Endothelial cell of umbilical vein (primary cell): ENCODE data around the gene PEMT. TPM values are rescaled to one million over a fixed set of nuclear protein-coding genes. Genes with fewer than 3 reads are reported as not detected.

Source experiments
- BruUV-seq: library from RNA; stranded (reverse); fragments of 400-500 nt; replicated peaks from 2 replicates; lab custom pipeline; 2021; lab: Mats Ljungman, UMichigan
- CTCF ChIA-PET: fragments of 300-600, 350-600 bp; sonication (Branson Sonifier 250); formaldehyde crosslinking; loops from one replicate; lab custom pipeline; 2021; ENCODE audit warnings: antibody characterized with exemption, inconsistent platforms; lab: Charles Lee
- POLR2A ChIA-PET: fragments of 300-600, 350-600 bp; sonication (Branson Sonifier 250); formaldehyde crosslinking; loops from one replicate; lab custom pipeline; 2021; ENCODE audit warnings: antibody characterized with exemption, inconsistent platforms; lab: Charles Lee
- DNase-seq: peaks from one replicate; pipeline ENCODE4 v3.0.0-alpha.2; 2011; ENCODE audit warnings: low read depth, low spot score
- FAIRE-seq: peaks from 2 replicates; lab custom pipeline; 2011; peaks lifted over from hg19 to GRCh38; lab: Jason Lieb, UNC
- H2AFZ ChIP-seq: 2 replicates; pipeline ENCODE4 v1.6.0; 2012; ENCODE audit warnings: low read depth, low read length, control low read depth, inconsistent platforms
- H3K27ac ChIP-seq: 2 replicates; pipeline ENCODE4 v1.5.1; 2011; ENCODE audit warnings: low read depth, mild to moderate bottlenecking, control low read depth, low read length, moderate library complexity; ENCODE audit not compliant: insufficient read depth
- H3K27me3 ChIP-seq, 2 experiments: 2 replicates each; pipeline versions ENCODE4 v1.6.0 to v1.6.1; 2011; ENCODE audit warnings: low read length in 2 of 2, mixed read lengths in 1 of 2; ENCODE audit not compliant: control insufficient read depth in 2 of 2, insufficient read depth in 2 of 2
- H3K36me3 ChIP-seq, 2 experiments: 2 replicates in 1 of 2; 3 replicates in 1 of 2; pipeline ENCODE4 v1.5.1; 2011; ENCODE audit warnings: low read length in 2 of 2, mild to moderate bottlenecking in 1 of 2, moderate library complexity in 1 of 2; ENCODE audit not compliant: control insufficient read depth in 2 of 2, insufficient read depth in 2 of 2; ENCODE audit errors: extremely low read depth in 1 of 2
- H3K4me1 ChIP-seq: 3 replicates; pipeline ENCODE4 v1.5.1; 2011; ENCODE audit warnings: mild to moderate bottlenecking, low read length; ENCODE audit not compliant: control insufficient read depth, insufficient read depth; ENCODE audit errors: extremely low read depth
- H3K4me2 ChIP-seq: 2 replicates; pipeline ENCODE4 v1.6.1; 2011; ENCODE audit warnings: low read length, control low read depth, mixed read lengths; ENCODE audit not compliant: insufficient read depth
- H3K4me3 ChIP-seq, 3 experiments: fragments of 200-600 bp in 1 of 3; sonication (generic), shearing (Covaris generic) in 1 of 3; replicated peaks in 1 of 3; 2 replicates each; pipeline ENCODE4 v1.5.1; 2011 to 2016; ENCODE audit warnings: control low read depth in 3 of 3, low read length in 3 of 3, mild to moderate bottlenecking in 2 of 3, inconsistent platforms in 1 of 3, low read depth in 1 of 3, moderate library complexity in 1 of 3; ENCODE audit not compliant: insufficient read depth in 1 of 3
- H3K79me2 ChIP-seq: 2 replicates; pipeline ENCODE4 v1.6.0; 2012; ENCODE audit warnings: low read length, inconsistent platforms; ENCODE audit not compliant: control insufficient read depth, insufficient read depth
- H3K9ac ChIP-seq: replicated peaks from 2 replicates; pipeline ENCODE3; 2011; ENCODE audit warnings: low read length, control low read depth; ENCODE audit not compliant: insufficient read depth; ENCODE audit errors: extremely low read depth
- H3K9me1 ChIP-seq: replicated peaks from 3 replicates; pipeline ENCODE4 v1.6.0; 2011; ENCODE audit warnings: mild to moderate bottlenecking, low read length; ENCODE audit not compliant: control insufficient read depth, insufficient read depth; ENCODE audit errors: extremely low read depth
- H3K9me3 ChIP-seq: replicated peaks from 2 replicates; pipeline ENCODE4 v1.5.1; 2012; ENCODE audit warnings: low read length, inconsistent platforms; ENCODE audit not compliant: control insufficient read depth, insufficient read depth
- H4K20me1 ChIP-seq: replicated peaks from 2 replicates; pipeline ENCODE3; 2011; ENCODE audit warnings: mild to moderate bottlenecking, low read length; ENCODE audit not compliant: control insufficient read depth, insufficient read depth; ENCODE audit errors: extremely low read depth
- EZH2 ChIP-seq: IDR thresholded peaks from 2 replicates; pipeline ENCODE4 v1.6.1; 2012; ENCODE audit warnings: borderline replicate concordance, low read depth, mild to moderate bottlenecking, moderate library complexity, low read length, inconsistent platforms; ENCODE audit not compliant: severe bottlenecking
- FOS ChIP-seq: IDR thresholded peaks from 2 replicates; pipeline ENCODE4 v1.6.1; 2011; ENCODE audit warnings: mild to moderate bottlenecking, low read length, moderate library complexity, borderline replicate concordance; ENCODE audit not compliant: insufficient read depth
- GATA2 ChIP-seq: IDR thresholded peaks from 2 replicates; pipeline ENCODE4 v1.7.0; 2011; ENCODE audit warnings: low read depth, mild to moderate bottlenecking, moderate library complexity, mixed read lengths, low read length; ENCODE audit not compliant: insufficient read length, insufficient read depth
- JUN ChIP-seq: IDR thresholded peaks from 2 replicates; pipeline ENCODE4 v1.6.1; 2011; ENCODE audit warnings: borderline replicate concordance, low read depth; ENCODE audit not compliant: insufficient read length, insufficient read depth
- MYC ChIP-seq: IDR thresholded peaks from one replicate; pipeline ENCODE4 v1.6.1; 2011; ENCODE audit warnings: mild to moderate bottlenecking, low read depth, low read length
- POLR2A ChIP-seq: IDR thresholded peaks from 2 replicates; pipeline ENCODE4 v1.6.1; 2012; ENCODE audit warnings: low read depth, mild to moderate bottlenecking, control low read depth, low read length
- POLR2AphosphoS5 ChIP-seq: IDR thresholded peaks from 2 replicates; pipeline ENCODE4 v1.6.1; 2012; ENCODE audit warnings: low read depth, mild to moderate bottlenecking, control low read depth, low read length, moderate library complexity; ENCODE audit not compliant: insufficient read depth
- dilution Hi-C: fragments of 300-500 bp; cut with MboI; formaldehyde crosslinking; loops from one replicate; pipeline ENCODE4 v1.15.0; 2019; ENCODE audit warnings: low sequenced_read_pairs; ENCODE audit not compliant: extremely low pct_ligation_motif_present
- intact Hi-C: fragments of 100-400 bp; cut with micrococcal nuclease; formaldehyde crosslinking; loops from one replicate; pipeline ENCODE4 v1.10.0; 2022
- polyA plus RNA-seq, 4 experiments: library from polyadenylated mRNA; depleted of rRNA in 3 of 4; stranded (reverse) in 3 of 4; unstranded in 1 of 4; fragments of >200 nt; gene quantifications; 2 replicates each; pipeline versions ENCODE4 v1.2.1 to v1.2.3, GENCODE V29; 2011 to 2012; ENCODE audit warnings: missing spikeins in 1 of 4
- total RNA-seq: library from RNA; stranded (reverse); gene quantifications from 2 replicates; pipeline ENCODE4 v1.2.3, GENCODE V29; 2021
- TF ChIP-seq, protein P1 (sequence below): IDR thresholded peaks from 2 replicates; pipeline ENCODE4 v1.6.1; 2011; ENCODE audit not compliant: insufficient read depth, insufficient read length
- TF ChIP-seq, protein P2 (sequence below), 2 donors: IDR thresholded peaks; 1 replicate in 1 of 2; 2 replicates in 1 of 2; pipeline ENCODE4 v1.5.1; 2011; ENCODE audit warnings: low read length in 2 of 2, mild to moderate bottlenecking in 2 of 2, moderate library complexity in 2 of 2, control low read depth in 1 of 2, inconsistent platforms in 1 of 2, low read depth in 1 of 2; ENCODE audit not compliant: insufficient read depth in 1 of 2; ENCODE audit errors: extremely low read depth in 1 of 2

Gene PEMT
- total and polyA plus RNA-seq, 2 donors (not counting 3 experiments of a cell fraction or from before 2014, with no cell fraction given): 35.1 to 58.4 TPM

DNA sequence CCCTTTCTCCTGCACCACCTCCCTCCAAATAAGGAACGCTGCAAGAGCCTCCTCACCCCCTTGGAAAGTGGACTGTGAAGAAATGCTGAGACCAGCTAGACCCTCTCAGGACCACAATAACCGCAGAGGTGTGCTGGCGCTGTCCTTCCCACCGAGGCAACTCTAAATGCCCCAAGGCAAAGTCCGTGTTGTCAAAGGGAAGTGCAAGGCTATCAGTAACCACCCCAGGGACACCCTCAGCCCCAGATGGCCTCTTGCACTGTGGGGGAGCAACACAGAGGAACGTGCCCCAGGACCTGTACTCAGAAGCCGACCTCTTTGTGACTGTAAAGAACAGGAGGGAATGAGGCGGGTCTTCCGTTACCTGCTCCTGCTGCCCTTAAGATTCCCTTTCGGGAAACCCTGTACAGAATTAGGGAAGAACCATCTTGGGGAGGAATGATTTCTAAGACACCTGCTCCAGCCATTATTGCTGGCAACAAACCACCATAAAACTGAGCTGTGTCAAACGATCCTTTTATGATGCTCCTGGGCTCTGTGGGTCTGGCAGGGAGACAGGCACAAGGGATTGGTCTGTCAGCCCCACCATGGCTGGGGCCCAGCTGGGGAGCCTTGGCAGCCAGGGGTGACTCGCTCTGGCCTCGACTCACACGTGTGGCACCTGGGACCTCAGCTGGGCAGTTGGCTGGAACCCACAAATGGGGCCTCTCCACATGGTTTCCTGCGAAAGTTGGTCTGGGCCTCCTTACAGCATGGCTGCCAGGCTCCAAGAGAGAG, 129.3 kb downstream of the PEMT start:
- no peaks in the 10 kb centered on the region for H3K9me1 ChIP-seq
- FAIRE-seq (no peak), DNase-seq (no peak)
- TF ChIP-seq JUN: no peak
- no peak for TF ChIP-seq MYC
- TF ChIP-seq POLR2A: no peak
- TF ChIP-seq GATA2: no peak
- TF ChIP-seq, protein P1, sequence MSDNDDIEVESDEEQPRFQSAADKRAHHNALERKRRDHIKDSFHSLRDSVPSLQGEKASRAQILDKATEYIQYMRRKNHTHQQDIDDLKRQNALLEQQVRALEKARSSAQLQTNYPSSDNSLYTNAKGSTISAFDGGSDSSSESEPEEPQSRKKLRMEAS: no peak
- TF ChIP-seq EZH2: no peak
- TF ChIP-seq, protein P2, sequence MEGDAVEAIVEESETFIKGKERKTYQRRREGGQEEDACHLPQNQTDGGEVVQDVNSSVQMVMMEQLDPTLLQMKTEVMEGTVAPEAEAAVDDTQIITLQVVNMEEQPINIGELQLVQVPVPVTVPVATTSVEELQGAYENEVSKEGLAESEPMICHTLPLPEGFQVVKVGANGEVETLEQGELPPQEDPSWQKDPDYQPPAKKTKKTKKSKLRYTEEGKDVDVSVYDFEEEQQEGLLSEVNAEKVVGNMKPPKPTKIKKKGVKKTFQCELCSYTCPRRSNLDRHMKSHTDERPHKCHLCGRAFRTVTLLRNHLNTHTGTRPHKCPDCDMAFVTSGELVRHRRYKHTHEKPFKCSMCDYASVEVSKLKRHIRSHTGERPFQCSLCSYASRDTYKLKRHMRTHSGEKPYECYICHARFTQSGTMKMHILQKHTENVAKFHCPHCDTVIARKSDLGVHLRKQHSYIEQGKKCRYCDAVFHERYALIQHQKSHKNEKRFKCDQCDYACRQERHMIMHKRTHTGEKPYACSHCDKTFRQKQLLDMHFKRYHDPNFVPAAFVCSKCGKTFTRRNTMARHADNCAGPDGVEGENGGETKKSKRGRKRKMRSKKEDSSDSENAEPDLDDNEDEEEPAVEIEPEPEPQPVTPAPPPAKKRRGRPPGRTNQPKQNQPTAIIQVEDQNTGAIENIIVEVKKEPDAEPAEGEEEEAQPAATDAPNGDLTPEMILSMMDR (IDR thresholded peaks at IDR 0.05; ENCODE audit: extremely low read depth in 1 of 2, insufficient read depth in 1 of 2, low read depth in 1 of 2, low read length in 2 of 2): no peak
- TF ChIP-seq POLR2AphosphoS5: no peak
- TF ChIP-seq FOS: no peak
- no peaks in the 10 kb centered on the region for H3K36me3 ChIP-seq
- dilution Hi-C loops: loop anchor here (10.0 kb wide), 1 partner anchor 87 kb away; no protein-coding TSS in a partner anchor
- no peak overlapping the region for H3K9ac ChIP-seq
- H3K27ac ChIP-seq: no peak overlapping the region
- ChIA-PET POLR2A (no interaction called here), CTCF (interaction anchor here (0.7 to 1.0 kb wide), 3 partner anchors 17 to 75 kb away, joined by 3 to 4 read pairs (median 4); no protein-coding TSS in a partner anchor)
- H3K79me2 ChIP-seq: no peaks in the 10 kb centered on the region
- H3K9me3 ChIP-seq: no peaks in the 10 kb centered on the region
- H4K20me1 ChIP-seq: no peaks in the 10 kb centered on the region
- H3K27me3 ChIP-seq: peaks cover 21 to 29% of the 10 kb centered on the region in 2 experiments
- intact Hi-C loops: no loop called here
- H3K4me2 ChIP-seq: no peak overlapping the region
- no peaks in the 10 kb centered on the region for H3K4me1 ChIP-seq
- H3K4me3 ChIP-seq: no peak overlapping the region
- BruUV-seq: no TSS peak
- no peak overlapping the region for H2AFZ ChIP-seq
